A673 (cell line): ENCODE measurements around the gene EXOSC2. TPM values are rescaled to one million over a fixed set of nuclear protein-coding genes. Genes with fewer than 3 reads are reported as not detected.
"Not testable (repeated sequence)": the region's sequence is repeated elsewhere in the genome, so short reads cannot be mapped to it uniquely, and the experiment has no call there.

Source experiments
- BruUV-seq: library from RNA; stranded (reverse); fragments of 400-500 nt; replicated peaks from 2 replicates; lab custom pipeline; 2021; lab: Mats Ljungman, UMichigan
- CTCF ChIA-PET: fragments of 300-600 bp; sonication (Branson Sonifier 250); formaldehyde crosslinking; loops from one replicate; lab custom pipeline; 2022; ENCODE audit warnings: antibody characterized with exemption; lab: Charles Lee
- POLR2A ChIA-PET: fragments of 300-600 bp; sonication (Branson Sonifier 250); formaldehyde crosslinking; loops from one replicate; lab custom pipeline; 2022; ENCODE audit warnings: antibody characterized with exemption; ENCODE audit not compliant: low non-redundant PET; lab: Charles Lee
- DNase-seq: peaks from one replicate; pipeline ENCODE4 v3.0.0-alpha.2; 2015; ENCODE audit warnings: low spot score
- H3K27ac ChIP-seq: fragments of 200-600 bp; sonication (generic); 2 replicates; pipeline ENCODE4 v1.5.1; 2016; ENCODE audit warnings: mixed run types, low read depth, mild to moderate bottlenecking, mixed read lengths, antibody characterized with exemption, low read length; ENCODE audit not compliant: poor library complexity, severe bottlenecking
- H3K27me3 ChIP-seq: fragments of 200-600 bp; sonication (generic); replicated peaks from 2 replicates; pipeline ENCODE4 v1.6.1; 2017; ENCODE audit warnings: mixed run types, low read depth, mild to moderate bottlenecking, mixed read lengths, antibody characterized with exemption, low read length; ENCODE audit not compliant: insufficient read depth, poor library complexity
- H3K36me3 ChIP-seq: fragments of 200-600 bp; sonication (generic); 2 replicates; pipeline ENCODE4 v1.6.1; 2016; ENCODE audit warnings: mixed run types, mild to moderate bottlenecking, mixed read lengths, antibody characterized with exemption, low read length; ENCODE audit not compliant: insufficient read depth, poor library complexity, severe bottlenecking
- H3K4me1 ChIP-seq: fragments of 200-600 bp; sonication (generic); 2 replicates; pipeline ENCODE4 v1.6.1; 2017; ENCODE audit warnings: mixed run types, mild to moderate bottlenecking, mixed read lengths, antibody characterized with exemption, low read length; ENCODE audit not compliant: insufficient read depth, poor library complexity, severe bottlenecking
- H3K4me3 ChIP-seq: fragments of 200-600 bp; sonication (generic); 2 replicates; pipeline ENCODE4 v1.5.1; 2016; ENCODE audit warnings: low read depth, mixed run types, mild to moderate bottlenecking, mixed read lengths, low read length; ENCODE audit not compliant: poor library complexity, severe bottlenecking
- H3K9me3 ChIP-seq: fragments of 200-600 bp; sonication (generic); 2 replicates; pipeline ENCODE4 v1.6.1; 2016; ENCODE audit warnings: mixed run types, low read depth, mild to moderate bottlenecking, mixed read lengths, antibody characterized with exemption, low read length; ENCODE audit not compliant: poor library complexity, severe bottlenecking
- EZH2 ChIP-seq: fragments of 200-600 bp; sonication (generic); IDR thresholded peaks from 2 replicates; pipeline ENCODE4 v1.6.1; 2017; ENCODE audit warnings: borderline replicate concordance, low read depth, mild to moderate bottlenecking, mixed read lengths, antibody characterized with exemption, low read length; ENCODE audit not compliant: poor library complexity, severe bottlenecking
- intact Hi-C: fragments of 100-400 bp; cut with micrococcal nuclease; formaldehyde crosslinking; loops from one replicate; pipeline ENCODE4 v1.10.0; 2022; ENCODE audit not compliant: unreplicated experiment
- total RNA-seq: library from RNA; stranded (reverse); gene quantifications from 2 replicates; pipeline ENCODE4 v1.2.3, GENCODE V29; 2021
- TF ChIP-seq, protein P1 (sequence below): fragments of 300-800, 200-600 bp; sonication (generic); conservative IDR thresholded peaks from 2 replicates; pipeline ENCODE4 v1.5.1; 2017; ENCODE audit warnings: low read depth, mild to moderate bottlenecking, antibody characterized with exemption, low read length, moderate library complexity, mixed read lengths

The EXOSC2 gene
- total RNA-seq, 1 experiment from 2014 or later = 109 TPM

DNA sequence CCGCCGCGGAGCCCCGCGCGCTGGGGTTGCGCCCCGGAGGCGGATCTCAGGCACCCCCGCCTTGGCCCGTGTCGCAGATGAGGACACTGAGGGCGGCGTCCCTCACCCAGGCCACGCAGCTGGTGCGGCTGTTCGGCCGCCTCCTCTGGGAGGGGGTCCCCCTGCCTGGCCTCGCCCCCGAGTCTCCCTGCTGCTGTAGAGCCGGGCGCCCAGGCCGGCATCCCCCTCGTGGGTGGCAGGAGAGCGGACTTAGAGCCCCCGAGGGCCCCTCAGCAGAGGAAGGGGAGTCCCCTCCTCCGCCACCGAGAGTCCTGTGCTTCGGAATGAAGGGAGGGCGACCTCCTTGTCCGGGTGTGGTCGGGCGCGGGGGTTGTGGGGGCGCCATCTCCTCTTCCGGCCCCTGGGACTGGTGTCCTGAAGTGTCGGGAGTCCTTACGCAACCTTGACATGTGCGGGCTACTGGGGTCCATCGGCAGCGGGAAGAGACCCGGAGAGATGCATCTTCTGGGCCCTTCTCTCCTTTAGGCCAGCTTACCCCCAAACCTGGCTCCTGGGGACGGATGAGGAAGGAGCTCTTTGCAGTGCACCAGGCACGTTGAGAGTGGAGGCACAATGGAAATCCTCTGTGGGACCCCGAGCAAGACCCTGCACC, 11.7 kb upstream of the EXOSC2 start:
- POLR2A ChIA-PET = no interaction called here
- no peak for DNase-seq
- Histone ChIP-seq H3K9me3 (no peaks in the 10 kb centered on the region), H3K36me3 (no peaks in the 10 kb centered on the region), H3K27ac (no peak overlapping the region), H3K4me1 (peaks cover 13% of the 10 kb centered on the region), H3K4me3 (peak overlapping the region; percentile 55), H3K27me3 (peaks cover 5% of the 10 kb centered on the region)
- intact Hi-C loops = loop anchor here (1.0 kb wide), 1 partner anchor 221 kb away; no protein-coding TSS in a partner anchor
- TF ChIP-seq EZH2 = no peak
- TF ChIP-seq, protein P1, sequence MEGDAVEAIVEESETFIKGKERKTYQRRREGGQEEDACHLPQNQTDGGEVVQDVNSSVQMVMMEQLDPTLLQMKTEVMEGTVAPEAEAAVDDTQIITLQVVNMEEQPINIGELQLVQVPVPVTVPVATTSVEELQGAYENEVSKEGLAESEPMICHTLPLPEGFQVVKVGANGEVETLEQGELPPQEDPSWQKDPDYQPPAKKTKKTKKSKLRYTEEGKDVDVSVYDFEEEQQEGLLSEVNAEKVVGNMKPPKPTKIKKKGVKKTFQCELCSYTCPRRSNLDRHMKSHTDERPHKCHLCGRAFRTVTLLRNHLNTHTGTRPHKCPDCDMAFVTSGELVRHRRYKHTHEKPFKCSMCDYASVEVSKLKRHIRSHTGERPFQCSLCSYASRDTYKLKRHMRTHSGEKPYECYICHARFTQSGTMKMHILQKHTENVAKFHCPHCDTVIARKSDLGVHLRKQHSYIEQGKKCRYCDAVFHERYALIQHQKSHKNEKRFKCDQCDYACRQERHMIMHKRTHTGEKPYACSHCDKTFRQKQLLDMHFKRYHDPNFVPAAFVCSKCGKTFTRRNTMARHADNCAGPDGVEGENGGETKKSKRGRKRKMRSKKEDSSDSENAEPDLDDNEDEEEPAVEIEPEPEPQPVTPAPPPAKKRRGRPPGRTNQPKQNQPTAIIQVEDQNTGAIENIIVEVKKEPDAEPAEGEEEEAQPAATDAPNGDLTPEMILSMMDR = no peak
- CTCF ChIA-PET = interaction anchor here (0.5 to 1.7 kb wide), 6 partner anchors 12 to 674 kb away, joined by 3 to 8 read pairs (median 5); partner anchors contain the start of gene EXOSC2
- BruUV-seq = no TSS peak

DNA sequence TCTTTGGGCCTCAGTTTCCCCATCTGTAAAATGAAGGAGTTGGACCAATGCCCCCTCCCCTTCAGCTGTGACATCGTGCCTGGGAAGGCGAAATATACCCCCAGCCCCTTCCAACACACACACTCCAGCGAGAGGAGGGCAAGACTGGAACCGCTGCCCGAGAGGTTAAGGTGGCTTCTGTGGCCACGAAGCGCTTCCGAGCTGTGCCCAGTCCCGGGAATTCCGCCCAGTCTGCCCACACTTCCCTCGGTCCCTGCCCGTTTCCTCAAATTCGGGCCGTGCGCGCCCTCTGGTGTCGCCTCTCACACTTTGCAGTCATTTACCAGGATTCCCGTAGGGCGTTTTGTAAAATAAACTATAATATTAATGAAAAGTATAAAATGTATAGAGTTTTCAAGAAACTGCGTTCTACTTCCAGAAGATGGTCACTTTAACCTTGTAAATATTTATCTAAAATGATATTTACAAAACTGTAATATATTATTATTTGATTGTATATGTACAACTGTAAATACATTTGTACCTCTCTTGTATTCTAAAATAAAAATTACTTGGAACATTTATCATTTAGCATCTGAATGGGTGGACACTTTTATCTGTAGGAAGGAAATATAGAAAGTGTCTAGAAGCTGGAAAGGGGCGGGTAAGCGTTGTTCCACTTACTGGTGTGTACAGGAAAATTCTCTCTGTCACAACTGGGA, 11.0 kb upstream of the EXOSC2 start:
- peaks cover 13% of the 10 kb centered on the region for H3K4me1 ChIP-seq
- H3K27me3 ChIP-seq = peaks cover 5% of the 10 kb centered on the region
- CTCF ChIA-PET = interaction anchor here (0.5 to 1.7 kb wide), 8 partner anchors 11 to 675 kb away, joined by 3 to 8 read pairs (median 5); partner anchors contain the start of gene EXOSC2
- POLR2A ChIA-PET = no interaction called here
- intact Hi-C loops = loop anchor here (1.0 kb wide), 1 partner anchor 221 kb away; no protein-coding TSS in a partner anchor
- no peaks in the 10 kb centered on the region for H3K36me3 ChIP-seq
- no TSS peak for BruUV-seq
- no peaks in the 10 kb centered on the region for H3K9me3 ChIP-seq
- DNase-seq = peak; percentile 83
- H3K4me3 ChIP-seq = peak overlapping the region; percentile 55
- H3K27ac ChIP-seq = no peak overlapping the region
- no peak for TF ChIP-seq EZH2
- TF ChIP-seq, protein P1 = peak; percentile 91

DNA sequence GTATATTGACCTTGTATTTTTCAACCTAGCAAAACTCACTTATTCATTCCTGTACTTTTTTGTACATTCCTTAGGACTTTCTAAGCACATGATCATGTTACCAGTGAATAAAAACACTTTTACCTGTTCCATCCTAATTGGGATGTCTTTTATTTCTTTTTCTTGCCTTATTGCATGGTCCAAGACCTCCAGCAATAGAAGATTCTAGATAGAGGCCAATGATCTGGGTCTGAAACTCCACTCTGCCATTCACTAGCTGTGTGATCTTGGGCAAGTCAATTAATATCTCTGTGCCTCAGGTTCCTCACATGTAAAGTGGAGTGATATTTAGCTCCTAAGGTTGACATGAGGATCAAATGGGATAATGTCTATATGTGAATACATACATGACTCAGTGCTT, 8.5 kb upstream of the EXOSC2 start:
- Histone ChIP-seq H3K4me1 (peaks cover 13% of the 10 kb centered on the region), H3K9me3 (no peaks in the 10 kb centered on the region), H3K27ac (no peak overlapping the region), H3K36me3 (no peaks in the 10 kb centered on the region), H3K4me3 (no peak overlapping the region), H3K27me3 (peaks cover 5% of the 10 kb centered on the region)
- ChIA-PET CTCF (interaction anchor here (0.6 to 0.8 kb wide), 2 partner anchors 219 to 1518 kb away, joined by 3 to 6 read pairs; no protein-coding TSS in a partner anchor), POLR2A (no interaction called here)
- intact Hi-C loops = no loop called here
- DNase-seq = no peak
- TF ChIP-seq, protein P1 = no peak
- no peak for TF ChIP-seq EZH2
- no TSS peak for BruUV-seq

DNA sequence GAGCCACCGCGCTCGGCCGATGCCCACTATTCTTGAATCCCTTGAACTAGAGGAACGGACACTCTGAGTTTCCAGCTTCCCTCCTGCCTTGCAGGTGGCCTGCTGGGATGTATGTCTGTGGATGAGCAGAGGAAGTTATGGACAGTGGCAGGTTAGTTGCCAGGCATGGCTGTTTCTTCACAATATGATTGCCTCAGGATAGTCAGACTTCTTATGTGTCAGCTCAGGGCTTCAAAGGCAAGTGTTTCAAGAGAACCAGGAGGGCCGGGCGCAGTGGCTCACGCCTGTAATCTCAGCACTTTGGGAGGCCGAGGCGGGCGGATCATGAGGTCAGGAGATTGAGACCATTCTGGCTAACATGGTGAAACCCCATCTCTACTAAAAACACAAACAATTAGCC, 7.6 kb upstream of the EXOSC2 start:
- DNase-seq, intact Hi-C loops: not testable (repeated sequence)

More for the DNA sequence above, 7.6 kb upstream of the EXOSC2 start:
- H3K36me3 ChIP-seq, H3K9me3 ChIP-seq, BruUV-seq, H3K27me3 ChIP-seq, H3K27ac ChIP-seq, H3K4me3 ChIP-seq: not testable (repeated sequence)
- ChIA-PET POLR2A (interaction anchor here (0.6 to 0.7 kb wide), 2 partner anchors 122 to 233 kb away, joined by 5 to 15 read pairs; no protein-coding TSS in a partner anchor), CTCF (interaction anchor here (0.6 to 0.8 kb wide), 2 partner anchors 220 to 948 kb away, joined by 3 to 7 read pairs; no protein-coding TSS in a partner anchor)
- peaks cover 14% of the 10 kb centered on the region for H3K4me1 ChIP-seq
